ENCODE measurements around the gene KIZ. TPM values are rescaled to one million over a fixed set of nuclear protein-coding genes. Genes with fewer than 3 reads are reported as not detected.
A peak's percentile ranks its signal among the peaks of the same experiment; 100 is the strongest.

The KIZ gene, protein sequence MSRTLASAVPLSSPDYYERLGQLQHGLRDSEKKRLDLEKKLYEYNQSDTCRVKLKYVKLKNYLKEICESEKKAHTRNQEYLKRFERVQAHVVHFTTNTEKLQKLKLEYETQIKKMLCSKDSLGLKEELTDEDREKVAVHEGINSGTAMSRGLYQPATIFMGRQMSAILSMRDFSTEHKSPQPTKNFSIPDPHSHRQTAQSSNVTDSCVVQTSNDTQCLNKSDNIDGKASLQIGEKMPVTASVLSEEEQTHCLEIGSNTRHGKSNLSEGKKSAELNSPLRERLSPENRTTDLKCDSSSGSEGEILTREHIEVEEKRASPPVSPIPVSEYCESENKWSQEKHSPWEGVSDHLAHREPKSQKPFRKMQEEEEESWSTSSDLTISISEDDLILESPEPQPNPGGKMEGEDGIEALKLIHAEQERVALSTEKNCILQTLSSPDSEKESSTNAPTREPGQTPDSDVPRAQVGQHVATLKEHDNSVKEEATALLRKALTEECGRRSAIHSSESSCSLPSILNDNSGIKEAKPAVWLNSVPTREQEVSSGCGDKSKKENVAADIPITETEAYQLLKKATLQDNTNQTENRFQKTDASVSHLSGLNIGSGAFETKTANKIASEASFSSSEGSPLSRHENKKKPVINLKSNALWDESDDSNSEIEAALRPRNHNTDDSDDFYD
- total RNA-seq (2021) (8.4 and 9.1 TPM in 2 replicates), Bru-seq, nascent RNA (percentile 50 among the genes with signal in this experiment), BruChase-seq, experiment 1, labeled RNA remaining after a 2-hour chase (percentile 53 among the genes with signal in this experiment), BruChase-seq, experiment 2, labeled RNA remaining after a 6-hour chase (percentile 40 among the genes with signal in this experiment)
- long read RNA-seq, transcript KIZ-210 (13 exons, 2,130 nt), result major isoform, 5 of 9 reads
- long read RNA-seq, partial matches to known transcripts, result 2 of 9 reads
- long read RNA-seq, other reads (novel, unspliced or antisense), result 2 of 9 reads

DNA sequence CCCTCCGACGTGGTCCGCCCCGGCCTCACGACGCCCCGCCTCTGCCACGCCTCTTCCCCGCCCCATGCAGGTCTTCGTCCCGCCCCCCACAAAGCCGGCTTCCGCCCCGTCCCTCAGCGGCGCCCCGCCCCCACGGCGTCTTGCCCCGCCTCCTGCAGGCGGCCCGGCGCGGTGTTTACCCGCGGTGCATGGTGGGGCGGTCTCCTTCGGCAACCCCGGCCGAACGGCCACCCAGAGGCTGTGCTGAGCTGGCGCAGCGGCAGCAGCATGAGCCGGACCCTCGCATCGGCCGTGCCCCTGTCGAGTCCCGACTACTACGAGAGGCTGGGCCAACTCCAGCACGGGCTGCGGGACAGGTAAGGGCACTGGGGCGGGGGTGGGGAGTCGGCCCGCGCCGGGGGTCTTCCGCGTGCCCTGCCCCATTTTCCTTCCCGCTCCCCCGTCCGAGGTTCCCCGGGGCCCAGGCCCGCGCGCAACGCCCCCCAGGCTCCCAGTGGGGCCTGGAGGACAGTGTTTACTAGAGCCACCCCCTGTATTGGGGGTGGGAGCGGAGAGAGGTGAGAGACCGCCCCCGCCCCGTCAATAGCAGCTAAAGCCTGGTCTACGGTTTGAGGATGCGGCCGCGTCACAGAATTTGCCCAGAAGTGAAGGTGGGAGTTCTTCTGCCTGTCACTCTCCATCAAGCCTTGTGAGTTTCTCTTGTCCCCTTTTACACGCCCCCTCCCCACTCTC is at the start of gene KIZ:
TSS of gene KIZ (plus strand) at position 234 of the 732 bp plus-strand sequence. CDS start at position 268, 34 bp downstream.
- CTCF ChIA-PET, result no interaction called here
- Histone ChIP-seq H3K4me1 (ENCODE audit: insufficient read depth, low read length, poor library complexity, severe bottlenecking) (peaks cover 3% of the 10 kb centered on the region), H3K36me3 (ENCODE audit: insufficient read depth, low read length, poor library complexity, severe bottlenecking) (no peaks in the 10 kb centered on the region), H3K4me3 (ENCODE audit: low read depth, low read length, poor library complexity, severe bottlenecking) (peak within 1 kb of the TSS; percentile 98), H3K9me3 (ENCODE audit: low read depth, low read length, poor library complexity, severe bottlenecking) (no peaks in the 10 kb centered on the region), H3K27me3 (replicated peaks; ENCODE audit: insufficient read depth, low read depth, low read length, poor library complexity) (no peaks in the 10 kb centered on the region), H3K27ac (ENCODE audit: low read depth, low read length, poor library complexity, severe bottlenecking) (peak within 1 kb of the TSS; percentile 57)
- POLR2A ChIA-PET (ENCODE audit: low non-redundant PET), result no interaction called here
- TF ChIP-seq EZH2 (IDR thresholded peaks at IDR 0.05; ENCODE audit: borderline replicate concordance, low read depth, low read length, poor library complexity, severe bottlenecking), result no peak
- TF ChIP-seq, protein P1, sequence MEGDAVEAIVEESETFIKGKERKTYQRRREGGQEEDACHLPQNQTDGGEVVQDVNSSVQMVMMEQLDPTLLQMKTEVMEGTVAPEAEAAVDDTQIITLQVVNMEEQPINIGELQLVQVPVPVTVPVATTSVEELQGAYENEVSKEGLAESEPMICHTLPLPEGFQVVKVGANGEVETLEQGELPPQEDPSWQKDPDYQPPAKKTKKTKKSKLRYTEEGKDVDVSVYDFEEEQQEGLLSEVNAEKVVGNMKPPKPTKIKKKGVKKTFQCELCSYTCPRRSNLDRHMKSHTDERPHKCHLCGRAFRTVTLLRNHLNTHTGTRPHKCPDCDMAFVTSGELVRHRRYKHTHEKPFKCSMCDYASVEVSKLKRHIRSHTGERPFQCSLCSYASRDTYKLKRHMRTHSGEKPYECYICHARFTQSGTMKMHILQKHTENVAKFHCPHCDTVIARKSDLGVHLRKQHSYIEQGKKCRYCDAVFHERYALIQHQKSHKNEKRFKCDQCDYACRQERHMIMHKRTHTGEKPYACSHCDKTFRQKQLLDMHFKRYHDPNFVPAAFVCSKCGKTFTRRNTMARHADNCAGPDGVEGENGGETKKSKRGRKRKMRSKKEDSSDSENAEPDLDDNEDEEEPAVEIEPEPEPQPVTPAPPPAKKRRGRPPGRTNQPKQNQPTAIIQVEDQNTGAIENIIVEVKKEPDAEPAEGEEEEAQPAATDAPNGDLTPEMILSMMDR (conservative IDR thresholded peaks at IDR 0.05; ENCODE audit: low read depth, low read length), result peak; percentile 37; the same call in 1 of the 2 replicates
- no TSS peak for BruUV-seq (replicated peaks)
- DNase-seq (ENCODE audit: low spot score), result peak; percentile 94
- intact Hi-C loops (cut with micrococcal nuclease; ENCODE audit: unreplicated experiment), result no loop called here

DNA sequence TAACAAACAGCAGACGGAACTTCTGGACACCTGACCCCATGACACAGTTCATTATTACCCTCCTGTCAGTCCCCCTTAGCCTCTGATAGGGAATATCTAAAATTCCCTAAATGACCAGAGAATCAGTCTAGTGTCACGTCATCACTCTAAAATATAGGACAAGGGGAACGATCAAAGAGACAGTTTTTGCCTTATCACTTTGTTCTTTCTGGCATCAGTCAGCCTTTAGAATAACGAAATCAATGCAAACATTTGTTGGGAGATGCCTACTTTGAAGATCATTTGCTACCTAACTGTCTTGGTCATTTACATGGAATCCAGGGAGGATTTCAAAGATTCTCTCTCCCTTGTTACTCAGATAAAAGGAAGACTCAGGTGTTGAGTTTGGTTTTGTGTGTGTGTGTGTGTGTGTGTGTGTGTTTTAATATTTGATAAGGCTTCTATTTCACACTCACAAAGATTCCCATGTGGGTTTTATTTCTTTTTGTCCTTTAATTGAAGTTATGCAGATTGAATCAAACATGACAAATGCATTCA is 48.0 kb upstream of the KIZ start:
- TF ChIP-seq, protein P1 (conservative IDR thresholded peaks at IDR 0.05; ENCODE audit: low read depth, low read length), result no peak
- TF ChIP-seq EZH2 (IDR thresholded peaks at IDR 0.05; ENCODE audit: borderline replicate concordance, low read depth, low read length, poor library complexity, severe bottlenecking), result no peak
- intact Hi-C loops (cut with micrococcal nuclease; ENCODE audit: unreplicated experiment), result no loop called here
- Histone ChIP-seq H3K27ac (ENCODE audit: low read depth, low read length, poor library complexity, severe bottlenecking) (no peak overlapping the region), H3K27me3 (replicated peaks; ENCODE audit: insufficient read depth, low read depth, low read length, poor library complexity) (peaks cover 35% of the 10 kb centered on the region), H3K36me3 (ENCODE audit: insufficient read depth, low read length, poor library complexity, severe bottlenecking) (no peaks in the 10 kb centered on the region), H3K4me1 (ENCODE audit: insufficient read depth, low read length, poor library complexity, severe bottlenecking) (no peaks in the 10 kb centered on the region), H3K9me3 (ENCODE audit: low read depth, low read length, poor library complexity, severe bottlenecking) (no peaks in the 10 kb centered on the region), H3K4me3 (ENCODE audit: low read depth, low read length, poor library complexity, severe bottlenecking) (no peak overlapping the region)
- POLR2A ChIA-PET (ENCODE audit: low non-redundant PET), result no interaction called here
- no TSS peak for BruUV-seq (replicated peaks)
- no peak for DNase-seq (ENCODE audit: low spot score)
- CTCF ChIA-PET, result no interaction called here

DNA sequence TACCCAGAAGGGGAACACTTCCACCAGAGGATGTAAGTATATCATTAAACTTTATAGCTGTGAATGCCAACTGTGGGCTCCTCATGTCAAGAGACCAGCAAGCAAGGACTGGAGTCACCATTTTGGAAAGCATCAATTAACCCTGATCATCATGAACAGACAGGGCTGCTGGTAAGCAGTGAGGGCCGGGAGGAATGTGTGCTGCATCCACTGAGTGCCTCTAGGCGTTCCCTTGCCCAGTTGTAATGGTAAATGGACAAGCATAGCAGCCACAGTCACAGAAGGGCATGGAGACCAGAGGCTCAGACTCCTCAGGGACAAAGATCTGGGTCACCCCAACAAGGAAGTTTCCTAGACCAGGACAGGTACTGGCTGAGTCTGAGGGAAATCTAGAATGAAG is 43.3 kb upstream of the KIZ start:
- H3K9me3 ChIP-seq (ENCODE audit: low read depth, low read length, poor library complexity, severe bottlenecking), result no peaks in the 10 kb centered on the region
- TF ChIP-seq, protein P1 (conservative IDR thresholded peaks at IDR 0.05; ENCODE audit: low read depth, low read length), result no peak
- no peak for TF ChIP-seq EZH2 (IDR thresholded peaks at IDR 0.05; ENCODE audit: borderline replicate concordance, low read depth, low read length, poor library complexity, severe bottlenecking)
- ChIA-PET POLR2A (ENCODE audit: low non-redundant PET) (no interaction called here), CTCF (interaction anchor here (0.5 kb wide), 1 partner anchor 952 kb away, joined by 3 read pairs; no protein-coding TSS in a partner anchor)
- BruUV-seq (replicated peaks), result no TSS peak
- H3K4me1 ChIP-seq (ENCODE audit: insufficient read depth, low read length, poor library complexity, severe bottlenecking), result no peaks in the 10 kb centered on the region
- H3K36me3 ChIP-seq (ENCODE audit: insufficient read depth, low read length, poor library complexity, severe bottlenecking), result no peaks in the 10 kb centered on the region
- peaks cover 36% of the 10 kb centered on the region for H3K27me3 ChIP-seq (replicated peaks; ENCODE audit: insufficient read depth, low read depth, low read length, poor library complexity)
- no peak for DNase-seq (ENCODE audit: low spot score)
- H3K4me3 ChIP-seq (ENCODE audit: low read depth, low read length, poor library complexity, severe bottlenecking), result no peak overlapping the region
- intact Hi-C loops (cut with micrococcal nuclease; ENCODE audit: unreplicated experiment), result no loop called here
- H3K27ac ChIP-seq (ENCODE audit: low read depth, low read length, poor library complexity, severe bottlenecking), result no peak overlapping the region

Measured in A673 (cell line).